Lower leg skin (tissue), 3 donors: ENCODE measurements around the gene CNTNAP5.

Experiments
- CTCF ChIP-seq, 3 donors: fragments of 450-650 bp; IDR thresholded peaks; one replicate each; pipeline ENCODE4 v1.5.1; 2016; ENCODE audit warnings: antibody characterized with exemption in 3 of 3, mild to moderate bottlenecking in 3 of 3, moderate library complexity in 2 of 3
- POLR2A ChIP-seq, 2 donors: fragments of 450-650 bp; IDR thresholded peaks; one replicate each; pipeline ENCODE4 v1.6.1; 2016 to 2017; ENCODE audit warnings: antibody characterized with exemption in 2 of 2, mild to moderate bottlenecking in 1 of 2, moderate library complexity in 1 of 2

GRCh38 chr2:124708661-124709060 is 683.6 kb downstream of the CNTNAP5 start:
- TF ChIP-seq CTCF (IDR thresholded peaks at IDR 0.05), result no peak
- TF ChIP-seq POLR2A (IDR thresholded peaks at IDR 0.05), result no peak
